ENCODE data around the gene PHAX.

GRCh38 chr5:126648471-126648870 is 47.7 kb downstream of the PHAX start:
- TF ChIP-seq CTCF (IDR thresholded peaks at IDR 0.05) (no peak), EP300 (IDR thresholded peaks at IDR 0.05) (no peak), POLR2A (IDR thresholded peaks at IDR 0.05) (no peak)
